HG03066 (cell line): ENCODE measurements around the gene ZNF33B.
"Not testable (repeated sequence)": the region's sequence is repeated elsewhere in the genome, so short reads cannot be mapped to it uniquely, and the experiment has no call there.

Source experiments
- ATAC-seq: cut with Tn5 transposase; IDR thresholded peaks from one replicate; pipeline ENCODE4 v1.9.1; 2021; ENCODE audit warnings: low read depth; ENCODE audit not compliant: unreplicated experiment

The ZNF33B gene

DNA sequence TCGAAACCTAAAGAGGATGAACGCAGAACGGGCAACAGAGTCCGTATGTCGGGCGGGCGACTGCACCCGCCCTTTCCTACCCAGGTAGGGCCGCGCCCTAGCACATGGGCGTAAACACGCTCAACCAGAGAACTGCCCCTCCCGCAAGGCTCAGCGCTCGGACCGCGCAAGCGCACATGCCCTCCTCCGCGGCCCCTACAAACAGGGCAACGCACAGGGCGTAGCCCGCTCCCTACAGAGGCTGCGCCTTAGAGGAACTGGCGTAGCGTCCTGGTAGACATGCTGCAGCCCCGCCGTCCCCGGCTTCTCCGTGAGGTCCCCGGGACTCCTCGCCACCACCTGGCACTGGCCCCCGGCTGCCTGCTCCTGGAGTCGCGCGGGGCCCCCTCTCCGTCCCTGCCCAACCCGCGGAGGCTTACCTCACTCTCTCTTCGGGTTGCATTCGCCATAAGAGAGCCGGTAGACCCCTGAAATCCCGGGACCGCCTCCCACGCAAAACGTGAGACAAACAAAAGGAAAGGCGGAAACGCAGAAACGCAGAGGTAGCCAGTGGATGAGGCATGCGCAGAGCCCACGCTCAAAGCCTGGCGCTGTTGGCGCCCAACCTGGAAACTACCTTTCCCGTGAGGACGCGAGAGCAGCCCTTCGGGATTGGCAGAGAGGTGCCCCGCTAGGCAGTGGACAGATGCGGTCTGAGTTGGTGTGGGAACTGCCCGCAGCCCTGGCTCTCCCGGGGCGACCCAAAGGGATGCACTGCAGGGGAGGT, at the start of gene ZNF33B:
Gene ZNF33B, minus strand, starts transcription at position 516 of the 766 bp plus-strand sequence. CDS start 1,642 bp downstream, outside the sequence.
- peak; percentile 92 for ATAC-seq

DNA sequence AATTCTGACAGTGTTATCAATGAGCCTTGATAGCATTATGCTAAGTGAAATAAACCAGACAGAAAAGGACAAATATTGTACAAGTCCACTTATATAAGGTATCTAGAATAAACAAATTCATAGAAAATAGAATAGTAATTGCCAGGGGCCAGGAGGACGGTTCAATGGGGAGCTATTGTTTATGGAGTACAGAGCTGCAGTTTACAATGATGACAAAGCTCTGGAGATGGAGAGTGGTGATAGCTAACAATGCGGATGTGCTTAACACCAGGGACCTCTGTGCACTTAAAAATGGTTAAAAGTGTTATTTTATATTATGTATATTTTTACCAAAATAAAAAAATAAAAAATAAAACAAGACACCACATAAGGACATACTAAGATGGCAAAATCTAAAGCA, 46.1 kb upstream of the ZNF33B start:
- ATAC-seq, result no peak

DNA sequence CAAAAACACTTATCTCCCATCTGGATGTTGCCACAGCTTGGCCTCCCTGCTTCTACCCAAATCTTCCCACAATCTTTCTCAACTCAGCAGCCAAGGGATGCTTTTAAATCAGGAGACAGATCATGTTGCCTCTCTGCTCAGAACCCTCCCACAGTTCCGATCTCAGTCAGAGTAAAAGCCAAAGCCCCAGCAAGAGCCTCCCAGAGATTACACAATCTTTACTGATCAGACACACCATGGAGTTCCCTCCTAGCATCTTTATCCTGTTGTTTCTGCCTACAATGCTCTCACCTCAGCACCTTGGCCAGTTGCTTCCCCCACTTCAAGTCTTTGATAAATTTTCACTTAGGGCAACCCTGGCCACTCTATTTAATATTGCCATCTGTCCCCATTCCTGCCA, 41.9 kb upstream of the ZNF33B start:
- no peak for ATAC-seq

DNA sequence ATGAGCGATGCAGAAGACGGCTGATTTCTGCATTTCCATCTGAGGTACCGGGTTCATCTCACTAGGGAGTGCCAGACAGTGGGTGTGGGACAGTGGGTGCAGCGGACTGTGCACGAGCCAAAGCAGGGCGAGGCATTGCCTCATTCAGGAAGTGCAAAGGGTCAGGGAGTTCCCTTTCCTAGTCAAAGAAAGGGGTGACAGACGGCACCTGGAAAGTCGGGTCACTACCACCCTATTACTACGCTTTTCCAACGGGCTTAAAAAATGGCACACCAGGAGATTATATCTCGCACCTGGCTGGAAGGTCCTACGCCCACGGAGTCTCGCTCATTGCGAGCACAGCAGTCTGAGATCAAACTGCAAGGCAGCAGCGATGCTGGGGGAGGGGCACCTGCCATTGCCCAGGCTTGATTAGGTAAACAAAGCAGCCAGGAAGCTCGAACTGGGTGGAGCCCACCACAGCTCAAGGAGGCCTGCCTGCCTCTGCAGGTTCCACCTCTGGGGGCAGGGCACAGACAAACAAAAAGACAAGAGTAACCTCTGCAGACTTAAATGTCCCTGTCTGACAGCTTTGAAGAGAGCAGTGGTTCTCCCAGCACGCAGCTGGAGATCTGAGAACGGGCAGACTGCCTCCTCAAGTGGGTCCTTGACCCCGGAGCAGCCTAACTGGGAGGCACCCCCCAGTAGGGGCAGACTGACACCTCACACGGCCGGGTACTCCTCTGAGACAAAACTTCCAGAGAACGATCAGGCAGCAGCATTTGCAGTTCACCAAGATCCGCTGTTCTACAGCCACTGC, 27.0 kb upstream of the ZNF33B start:
- ATAC-seq, result not testable (repeated sequence)

DNA sequence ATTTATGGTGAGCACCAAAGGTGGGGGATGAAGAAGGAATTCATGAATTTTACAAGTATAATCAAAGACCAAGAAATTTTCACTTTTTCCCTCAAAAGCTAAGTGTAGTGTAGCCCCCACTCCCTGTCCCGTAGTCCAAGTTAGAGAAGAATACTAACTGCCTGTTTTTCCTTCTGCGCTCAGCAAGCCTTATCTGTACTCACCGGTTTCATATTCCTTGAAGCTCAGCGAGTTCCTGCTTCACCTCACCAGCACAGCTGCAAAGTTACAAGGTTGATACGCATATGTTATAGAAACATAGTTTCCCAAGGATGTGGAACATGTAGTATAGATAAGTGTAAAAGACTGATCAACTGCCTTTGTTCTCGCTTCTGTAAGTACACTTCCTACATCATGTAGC, 16.0 kb upstream of the ZNF33B start:
- no peak for ATAC-seq

DNA sequence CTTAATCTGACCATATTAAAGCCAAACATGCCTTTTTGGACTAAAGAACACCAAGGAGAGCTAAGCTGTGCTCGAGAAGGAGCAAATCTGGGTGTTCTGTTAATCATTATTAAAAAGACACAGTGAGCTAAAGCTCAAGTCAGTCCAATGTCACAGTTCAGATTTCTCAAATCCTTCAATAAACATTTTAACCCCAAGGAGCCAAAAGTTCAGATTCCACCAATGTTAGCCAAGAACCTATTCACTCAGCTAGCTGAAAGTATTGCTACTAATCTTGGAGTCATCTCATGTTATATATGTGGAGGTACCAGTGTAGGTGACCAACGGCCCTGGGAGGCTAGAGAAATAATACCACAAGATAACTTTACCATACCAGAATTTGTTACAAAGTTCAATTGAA, 14.5 kb upstream of the ZNF33B start:
- no peak for ATAC-seq

DNA sequence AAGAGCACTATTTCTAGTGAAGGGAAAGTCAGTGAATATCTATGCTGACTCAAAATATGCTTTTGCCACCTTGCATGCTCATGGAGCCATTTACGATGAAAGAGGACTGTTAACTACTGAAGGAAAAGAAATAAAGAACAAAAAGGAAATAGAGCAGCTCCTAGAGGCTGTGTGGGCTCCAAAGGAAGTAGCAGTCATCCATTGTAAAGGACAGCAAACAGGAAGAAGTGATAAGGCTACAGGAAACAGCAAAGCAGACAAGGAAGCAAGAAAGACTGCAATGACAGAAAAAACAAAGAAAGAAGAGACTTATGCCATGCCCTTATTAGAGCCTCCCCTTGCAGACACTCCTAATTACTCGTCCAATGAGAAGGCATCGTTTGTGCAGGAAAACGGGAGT, 12.0 kb upstream of the ZNF33B start:
- ATAC-seq, result no peak

DNA sequence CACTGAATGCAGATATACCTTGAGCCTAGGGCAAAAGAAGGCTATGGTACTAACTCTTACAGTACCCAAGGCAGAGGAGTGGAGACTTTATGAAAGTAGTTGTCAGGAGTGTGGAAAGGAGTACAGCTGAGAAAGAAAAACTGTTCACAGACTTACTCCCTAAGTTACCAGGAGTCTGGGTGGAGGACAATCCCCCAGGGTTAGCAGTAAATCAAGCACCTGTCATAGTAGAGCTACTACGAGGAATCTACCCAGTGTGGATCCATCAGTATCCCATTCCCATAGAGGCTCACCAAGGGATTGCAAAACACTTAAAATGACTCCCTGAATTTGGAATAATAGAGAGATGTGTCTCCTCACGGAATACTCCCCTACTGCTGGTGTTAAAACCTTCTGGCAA, 10.1 kb upstream of the ZNF33B start:
- ATAC-seq, result no peak

DNA sequence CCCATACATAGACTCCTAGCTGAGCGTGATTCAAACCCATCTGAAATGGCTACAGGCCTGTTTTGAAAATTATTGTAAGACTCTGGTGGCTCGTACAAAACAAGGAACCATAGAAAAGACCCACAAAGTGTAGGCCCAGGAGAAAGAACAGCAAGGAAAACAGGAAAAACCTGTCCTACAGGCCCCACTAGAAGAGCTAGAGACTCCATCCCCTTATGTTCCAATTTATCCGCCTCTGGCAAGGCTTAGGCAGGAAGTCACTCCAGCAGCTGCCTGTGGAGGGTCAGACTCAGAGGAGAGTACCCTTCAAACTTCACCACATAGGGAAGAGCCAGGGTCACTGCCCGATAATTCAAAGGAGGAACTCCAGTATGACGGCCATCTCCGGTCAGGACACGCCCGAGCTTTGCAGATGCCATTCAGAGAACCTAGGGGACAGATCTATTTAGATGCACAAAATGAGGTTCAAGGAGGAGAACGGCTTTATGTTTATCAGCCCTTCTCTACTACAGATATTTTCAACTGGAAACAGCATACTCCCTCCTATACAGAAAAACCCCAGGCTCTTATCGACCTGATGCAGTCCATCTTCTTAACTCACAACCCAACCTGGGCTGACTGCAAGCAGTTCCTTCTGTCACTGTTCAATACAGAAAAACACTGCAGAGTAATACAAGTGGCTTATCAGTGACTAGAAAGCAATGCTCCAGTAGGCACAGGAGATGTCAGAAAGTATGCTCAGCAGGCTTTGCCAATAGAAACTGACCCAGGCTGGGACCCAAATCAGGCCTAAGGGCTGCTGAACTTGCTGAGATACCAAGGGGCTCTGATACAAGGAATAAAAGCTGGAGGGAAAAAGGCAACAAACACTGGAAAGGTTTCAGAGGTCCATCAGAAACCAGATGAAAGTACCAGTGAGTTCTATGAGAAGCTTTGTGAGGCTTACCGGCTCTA, 8.6 kb upstream of the ZNF33B start:
- no peak for ATAC-seq

DNA sequence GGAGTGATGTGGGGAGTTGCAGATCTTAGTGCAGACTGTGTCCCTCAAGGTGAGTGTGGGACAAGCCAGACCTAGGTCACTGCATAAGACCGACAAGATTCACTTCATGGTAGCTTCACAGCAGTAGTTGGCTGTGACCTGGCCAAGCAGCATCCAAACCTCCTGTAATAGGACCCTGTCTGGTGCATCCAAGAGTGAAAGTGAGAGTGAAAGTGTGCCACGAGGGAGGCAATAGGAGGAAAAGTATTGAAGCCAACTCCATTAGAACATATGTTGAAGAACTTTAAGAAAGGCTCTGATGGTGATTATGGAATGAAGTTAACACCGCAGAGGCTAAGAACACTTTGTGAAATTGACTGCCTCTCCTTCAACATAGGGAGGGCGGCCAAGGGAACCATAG, 7.8 kb upstream of the ZNF33B start:
- ATAC-seq, result no peak

DNA sequence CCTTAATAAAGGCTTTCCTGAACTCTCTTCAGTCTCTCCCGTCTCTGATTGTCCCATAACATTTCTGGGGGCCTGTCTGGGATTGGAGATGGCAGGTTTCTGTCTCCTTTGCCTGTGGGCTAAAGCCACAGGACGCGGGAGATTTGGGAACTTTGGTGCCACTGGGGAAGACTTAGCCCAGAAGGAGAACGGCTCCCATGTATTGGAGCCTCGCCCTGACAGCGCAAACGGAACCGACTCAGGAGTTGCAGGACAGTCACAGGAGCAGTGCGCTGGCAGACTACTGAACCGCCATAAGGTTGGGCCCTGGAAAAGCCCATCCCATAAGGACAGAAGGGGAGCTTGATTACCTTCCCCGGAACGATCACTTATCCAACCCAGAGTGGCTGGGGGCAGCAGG, 7.1 kb upstream of the ZNF33B start:
- ATAC-seq, result no peak

DNA sequence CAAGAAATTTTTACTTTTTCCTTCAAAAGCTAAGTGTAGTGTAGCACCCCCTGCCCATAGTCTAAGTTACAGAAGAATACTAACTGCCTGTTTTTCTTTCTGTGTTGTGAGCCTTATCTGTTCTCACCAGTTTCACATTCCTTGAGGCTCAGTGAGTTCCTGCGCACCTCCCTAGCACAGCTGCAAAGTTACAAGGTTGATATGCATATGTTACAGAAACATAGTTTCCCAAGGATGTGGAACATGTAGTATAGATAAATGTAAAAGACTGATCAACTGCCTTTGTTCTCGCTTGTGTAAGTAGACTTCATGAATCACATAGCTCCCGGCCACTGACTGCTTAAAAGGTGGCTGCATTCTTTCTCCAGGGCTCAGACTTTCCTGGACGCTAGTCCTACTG, 6.7 kb upstream of the ZNF33B start:
- no peak for ATAC-seq

DNA sequence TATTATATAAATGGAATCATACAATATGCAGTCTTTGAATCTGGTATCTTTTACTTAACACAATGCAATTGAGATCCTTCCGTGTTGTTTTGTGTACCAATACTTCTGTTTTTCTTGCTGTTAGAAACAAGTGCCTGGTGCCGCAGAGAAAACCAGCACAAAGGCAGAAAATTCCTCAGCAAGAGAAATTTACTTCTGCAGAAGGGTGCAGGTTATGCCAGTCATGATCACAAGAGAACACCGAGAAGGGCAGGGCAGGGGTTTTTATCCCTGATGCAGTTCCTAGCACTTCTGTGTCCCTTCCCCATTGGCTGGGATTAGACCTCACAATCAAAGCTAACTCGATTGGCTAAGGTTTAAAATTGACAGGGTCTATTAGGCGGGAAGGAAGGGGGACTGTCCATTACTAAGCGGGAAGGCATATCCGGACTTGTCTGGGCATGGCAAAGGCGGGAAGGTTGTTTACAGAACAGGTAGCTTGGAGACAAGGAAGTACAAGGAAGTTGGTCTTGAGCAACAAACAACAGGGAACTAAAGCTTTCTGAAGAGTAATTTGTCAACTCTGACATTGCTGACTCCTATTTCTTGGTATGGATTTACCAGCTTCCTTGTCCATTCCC, 2.4 kb upstream of the ZNF33B start:
- no peak for ATAC-seq

DNA sequence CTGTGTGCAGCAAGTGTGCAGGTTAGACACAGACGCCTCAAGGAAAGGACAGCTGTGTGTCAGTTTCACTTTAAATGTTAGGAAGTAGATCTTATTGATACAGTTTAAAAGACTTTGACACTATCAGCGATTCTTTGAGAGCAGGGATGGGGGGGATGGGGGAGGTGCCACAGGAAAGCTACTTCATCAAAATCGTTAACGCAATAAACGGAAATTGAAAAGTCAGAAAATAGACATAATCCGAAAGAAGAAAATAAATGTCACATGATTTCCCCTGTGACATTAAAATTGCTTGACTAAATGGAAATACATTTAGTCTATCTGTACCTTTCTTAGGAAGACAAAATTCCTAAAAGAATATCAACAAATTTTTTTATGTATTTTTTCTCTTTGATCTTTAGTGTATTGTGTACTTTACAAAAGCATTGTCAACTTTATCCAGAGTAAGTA, 476 bp upstream of the ZNF33B start:
- no peak for ATAC-seq

DNA sequence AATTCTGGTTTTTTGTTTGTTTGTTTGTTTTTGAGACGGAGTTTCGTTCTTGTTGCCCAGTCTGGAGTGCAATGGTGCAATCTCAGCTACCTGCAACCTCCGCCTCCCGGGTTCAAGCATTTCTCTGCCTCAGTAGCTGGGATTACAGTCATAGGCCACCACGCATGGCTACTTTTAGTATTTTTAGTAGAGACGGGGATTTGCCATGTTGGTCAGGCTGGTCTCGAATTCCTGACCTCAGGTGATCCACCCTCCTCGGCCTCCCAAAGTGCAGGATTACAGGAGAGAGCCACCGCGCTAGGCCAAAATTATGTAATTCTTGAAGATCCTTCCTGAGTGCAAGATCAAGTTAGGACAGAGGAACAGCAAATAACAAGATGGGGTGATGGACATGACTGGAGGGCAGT, 719 bp downstream of the ZNF33B start:
- no peak for ATAC-seq

DNA sequence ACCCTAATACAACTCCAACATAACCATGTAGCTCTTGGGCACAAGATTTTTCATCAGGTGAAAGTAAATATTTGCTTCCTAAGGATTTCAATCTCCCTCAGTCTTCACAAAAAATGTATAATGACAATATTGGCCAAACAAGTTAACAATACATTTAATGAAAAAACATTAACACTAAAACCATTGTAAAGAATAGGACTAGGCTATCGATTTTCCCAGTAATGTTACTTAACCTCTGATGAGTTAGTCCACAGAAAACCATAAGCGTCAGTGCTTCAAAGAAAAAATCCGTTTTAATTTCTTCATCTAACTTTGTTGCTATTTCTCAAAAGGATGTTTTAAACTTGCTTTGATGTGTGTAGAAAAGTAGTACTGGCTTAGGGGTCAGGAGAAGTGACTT, 1.2 kb downstream of the ZNF33B start:
- no peak for ATAC-seq

DNA sequence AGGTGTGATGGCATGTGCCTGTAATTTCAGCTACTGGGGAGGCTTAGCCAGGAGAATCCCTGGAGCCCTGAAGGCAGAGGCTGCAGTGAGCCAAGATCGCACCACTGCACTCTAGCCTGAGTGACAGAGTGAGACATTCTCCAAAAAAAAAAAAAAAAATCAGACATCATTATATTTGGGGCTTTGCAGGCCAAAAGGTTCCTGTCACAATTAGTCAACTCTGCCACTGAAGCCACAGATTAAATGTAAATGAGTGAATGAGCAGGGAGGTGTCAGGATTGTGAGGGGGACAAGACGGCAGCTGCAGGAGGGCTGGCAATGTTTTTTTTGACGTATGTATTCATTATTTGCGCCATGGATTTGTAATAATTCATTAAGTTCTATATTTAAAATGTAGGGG, 3.3 kb downstream of the ZNF33B start:
- no peak for ATAC-seq

DNA sequence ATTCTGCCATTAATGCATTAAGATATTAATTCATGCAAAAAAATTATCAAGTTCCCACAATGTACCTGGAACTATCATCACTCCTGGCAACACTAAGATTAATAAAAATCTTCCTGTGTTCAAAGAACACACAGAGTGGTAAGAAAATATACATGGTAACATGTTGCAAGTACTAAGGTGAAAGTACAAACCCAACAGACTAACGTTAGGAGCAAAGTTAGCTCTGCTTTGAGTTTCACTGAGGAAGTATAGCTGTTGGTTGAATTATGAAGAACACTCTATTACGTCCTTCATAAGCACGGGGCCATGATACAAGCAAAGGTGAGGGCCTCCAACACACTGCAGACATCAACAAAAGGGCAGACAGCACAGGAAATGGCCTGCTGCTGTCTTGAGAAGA, 5.8 kb downstream of the ZNF33B start:
- no peak for ATAC-seq

DNA sequence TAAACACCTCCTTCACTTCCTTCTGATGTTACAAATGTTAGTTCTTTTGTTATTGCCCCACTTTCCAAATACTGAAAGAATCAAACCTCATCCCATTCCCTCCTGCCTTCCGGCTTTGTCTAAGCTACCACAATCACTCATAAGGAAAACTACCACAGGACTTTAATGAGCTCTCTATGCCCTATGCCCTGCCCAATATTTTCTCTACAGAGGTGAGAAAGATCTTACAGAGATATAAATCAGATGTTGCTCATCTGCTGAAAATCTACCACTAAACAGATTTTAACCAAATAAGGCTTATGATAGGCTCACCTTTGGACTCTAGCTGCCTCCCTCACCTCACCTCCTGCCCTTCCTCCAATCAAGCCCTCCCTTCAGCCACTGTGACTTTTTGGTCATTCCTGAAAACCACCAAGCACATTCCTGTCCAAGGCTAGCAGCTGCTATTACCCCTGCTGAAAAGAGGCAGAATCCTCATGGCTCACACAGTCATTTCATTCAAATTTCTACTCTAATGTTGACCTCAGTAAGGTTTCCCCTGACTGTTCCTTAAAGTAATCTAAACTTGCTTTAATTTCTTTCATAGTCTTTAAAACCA, 7.7 kb downstream of the ZNF33B start:
- no peak for ATAC-seq

DNA sequence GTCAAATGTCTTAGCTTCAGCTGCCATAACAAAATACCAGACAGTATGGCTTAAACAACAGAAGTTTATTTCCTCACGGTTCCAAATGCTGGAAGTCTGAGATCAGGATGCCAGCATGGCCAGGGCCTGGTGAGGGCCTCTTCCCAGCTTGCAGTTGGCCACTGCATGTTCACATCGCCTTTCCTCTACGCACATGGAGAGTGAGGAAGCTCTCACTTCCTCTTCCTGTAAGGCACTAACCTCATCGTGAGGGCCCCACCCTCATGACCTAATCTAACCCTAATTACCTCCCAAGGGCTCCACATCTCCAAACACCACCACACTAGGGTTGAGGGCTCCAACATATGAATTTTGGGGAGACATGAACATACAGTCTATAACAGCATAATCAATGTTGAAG, 14.4 kb downstream of the ZNF33B start:
- no peak for ATAC-seq
